ENCODE measurements around the gene CCDC149.

CCDC149 gene

DNA sequence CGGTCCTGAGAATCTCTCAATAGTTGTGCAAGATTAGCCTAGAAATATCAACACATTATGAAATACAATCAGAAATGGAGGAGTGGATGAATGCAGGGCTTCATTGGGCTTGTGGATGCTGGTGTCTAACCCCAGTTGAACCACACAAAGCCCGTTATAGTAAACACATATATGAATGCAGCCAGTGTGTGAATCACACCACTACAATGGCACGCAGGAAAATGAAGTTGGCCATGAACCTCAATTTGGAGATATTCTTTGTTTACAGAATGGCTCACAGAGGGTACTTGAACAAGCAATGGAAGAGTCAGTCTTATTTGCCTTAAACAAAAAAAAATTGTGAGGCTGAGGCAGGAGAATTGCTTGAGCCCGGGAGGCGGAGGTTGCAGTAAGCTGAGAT lies 59.7 kb downstream of the CCDC149 start:
- H3K27ac ChIP-seq (replicated peaks), result no peak overlapping the region
- H3K27me3 ChIP-seq (ENCODE audit: insufficient read depth, poor library complexity, severe bottlenecking), result no peaks in the 10 kb centered on the region
- no peak for DNase-seq (ENCODE audit: low read depth in 1 of 2, low spot score in 1 of 2)
- no peak for TF ChIP-seq GABPA (IDR thresholded peaks at IDR 0.05; ENCODE audit: low read depth)
- TF ChIP-seq, protein P1, sequence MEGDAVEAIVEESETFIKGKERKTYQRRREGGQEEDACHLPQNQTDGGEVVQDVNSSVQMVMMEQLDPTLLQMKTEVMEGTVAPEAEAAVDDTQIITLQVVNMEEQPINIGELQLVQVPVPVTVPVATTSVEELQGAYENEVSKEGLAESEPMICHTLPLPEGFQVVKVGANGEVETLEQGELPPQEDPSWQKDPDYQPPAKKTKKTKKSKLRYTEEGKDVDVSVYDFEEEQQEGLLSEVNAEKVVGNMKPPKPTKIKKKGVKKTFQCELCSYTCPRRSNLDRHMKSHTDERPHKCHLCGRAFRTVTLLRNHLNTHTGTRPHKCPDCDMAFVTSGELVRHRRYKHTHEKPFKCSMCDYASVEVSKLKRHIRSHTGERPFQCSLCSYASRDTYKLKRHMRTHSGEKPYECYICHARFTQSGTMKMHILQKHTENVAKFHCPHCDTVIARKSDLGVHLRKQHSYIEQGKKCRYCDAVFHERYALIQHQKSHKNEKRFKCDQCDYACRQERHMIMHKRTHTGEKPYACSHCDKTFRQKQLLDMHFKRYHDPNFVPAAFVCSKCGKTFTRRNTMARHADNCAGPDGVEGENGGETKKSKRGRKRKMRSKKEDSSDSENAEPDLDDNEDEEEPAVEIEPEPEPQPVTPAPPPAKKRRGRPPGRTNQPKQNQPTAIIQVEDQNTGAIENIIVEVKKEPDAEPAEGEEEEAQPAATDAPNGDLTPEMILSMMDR (IDR thresholded peaks at IDR 0.05; ENCODE audit: insufficient read depth, low read length), result no peak
- TF ChIP-seq, protein P2, sequence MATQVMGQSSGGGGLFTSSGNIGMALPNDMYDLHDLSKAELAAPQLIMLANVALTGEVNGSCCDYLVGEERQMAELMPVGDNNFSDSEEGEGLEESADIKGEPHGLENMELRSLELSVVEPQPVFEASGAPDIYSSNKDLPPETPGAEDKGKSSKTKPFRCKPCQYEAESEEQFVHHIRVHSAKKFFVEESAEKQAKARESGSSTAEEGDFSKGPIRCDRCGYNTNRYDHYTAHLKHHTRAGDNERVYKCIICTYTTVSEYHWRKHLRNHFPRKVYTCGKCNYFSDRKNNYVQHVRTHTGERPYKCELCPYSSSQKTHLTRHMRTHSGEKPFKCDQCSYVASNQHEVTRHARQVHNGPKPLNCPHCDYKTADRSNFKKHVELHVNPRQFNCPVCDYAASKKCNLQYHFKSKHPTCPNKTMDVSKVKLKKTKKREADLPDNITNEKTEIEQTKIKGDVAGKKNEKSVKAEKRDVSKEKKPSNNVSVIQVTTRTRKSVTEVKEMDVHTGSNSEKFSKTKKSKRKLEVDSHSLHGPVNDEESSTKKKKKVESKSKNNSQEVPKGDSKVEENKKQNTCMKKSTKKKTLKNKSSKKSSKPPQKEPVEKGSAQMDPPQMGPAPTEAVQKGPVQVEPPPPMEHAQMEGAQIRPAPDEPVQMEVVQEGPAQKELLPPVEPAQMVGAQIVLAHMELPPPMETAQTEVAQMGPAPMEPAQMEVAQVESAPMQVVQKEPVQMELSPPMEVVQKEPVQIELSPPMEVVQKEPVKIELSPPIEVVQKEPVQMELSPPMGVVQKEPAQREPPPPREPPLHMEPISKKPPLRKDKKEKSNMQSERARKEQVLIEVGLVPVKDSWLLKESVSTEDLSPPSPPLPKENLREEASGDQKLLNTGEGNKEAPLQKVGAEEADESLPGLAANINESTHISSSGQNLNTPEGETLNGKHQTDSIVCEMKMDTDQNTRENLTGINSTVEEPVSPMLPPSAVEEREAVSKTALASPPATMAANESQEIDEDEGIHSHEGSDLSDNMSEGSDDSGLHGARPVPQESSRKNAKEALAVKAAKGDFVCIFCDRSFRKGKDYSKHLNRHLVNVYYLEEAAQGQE (IDR thresholded peaks at IDR 0.05; ENCODE audit: insufficient replicate concordance, low read depth), result no peak
- H3K4me3 ChIP-seq (replicated peaks; ENCODE audit: insufficient read depth, low read length), result no peak overlapping the region

DNA sequence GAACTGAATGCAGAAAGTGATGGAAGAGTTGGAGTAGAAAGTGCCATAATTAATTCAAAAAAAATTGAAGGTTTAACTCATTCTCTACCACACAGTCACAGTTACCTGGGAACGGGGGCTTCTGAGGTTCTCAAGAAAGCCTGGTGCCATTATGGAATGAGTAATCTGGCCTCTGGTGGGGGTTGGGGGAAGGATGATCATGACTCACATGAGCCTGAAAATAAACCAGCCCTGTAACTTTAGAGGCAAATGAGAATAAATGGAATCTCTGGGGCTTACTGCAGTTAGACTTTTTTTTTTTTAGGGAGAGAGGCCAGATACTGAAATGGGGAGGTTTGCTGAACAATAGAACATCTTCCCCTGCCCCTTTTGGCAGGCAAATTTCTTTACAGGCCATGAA lies 62.2 kb downstream of the CCDC149 start:
- Histone ChIP-seq H3K4me3 (replicated peaks; ENCODE audit: insufficient read depth, low read length) (no peak overlapping the region), H3K27ac (replicated peaks) (no peak overlapping the region), H3K27me3 (ENCODE audit: insufficient read depth, poor library complexity, severe bottlenecking) (no peaks in the 10 kb centered on the region)
- DNase-seq (ENCODE audit: low read depth in 1 of 2, low spot score in 1 of 2), result no peak
- TF ChIP-seq, protein P2 (IDR thresholded peaks at IDR 0.05; ENCODE audit: insufficient replicate concordance, low read depth), result no peak
- TF ChIP-seq POLR2AphosphoS5 (IDR thresholded peaks at IDR 0.05; ENCODE audit: low read depth) (no peak), GABPA (IDR thresholded peaks at IDR 0.05; ENCODE audit: low read depth) (no peak), SPI1 (IDR thresholded peaks at IDR 0.05; ENCODE audit: borderline replicate concordance, low read depth) (no peak)
- TF ChIP-seq, protein P1 (IDR thresholded peaks at IDR 0.05; ENCODE audit: insufficient read depth, low read length), result no peak

DNA sequence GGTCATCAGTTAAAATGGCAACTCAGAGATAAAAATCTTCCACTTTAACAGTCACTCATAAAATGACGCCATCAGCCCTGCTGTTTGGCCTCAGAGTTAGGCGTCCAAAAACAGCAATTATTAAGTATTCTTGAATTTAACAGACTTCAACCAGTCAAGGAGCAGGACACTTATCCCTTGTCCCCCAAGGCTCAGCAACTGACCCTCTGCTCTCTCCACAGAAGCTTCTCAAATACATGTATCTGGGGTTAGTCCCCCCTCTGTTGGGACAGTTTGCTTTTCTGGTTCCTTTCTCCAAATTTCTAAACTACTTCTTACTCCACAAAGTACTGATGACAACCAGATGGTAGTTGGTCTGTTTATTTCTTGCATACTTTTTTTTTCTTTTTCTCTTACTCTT lies 63.1 kb downstream of the CCDC149 start:
- no peak overlapping the region for H3K4me3 ChIP-seq (replicated peaks; ENCODE audit: insufficient read depth, low read length)
- TF ChIP-seq POLR2AphosphoS5 (IDR thresholded peaks at IDR 0.05; ENCODE audit: low read depth) (no peak), SPI1 (IDR thresholded peaks at IDR 0.05; ENCODE audit: borderline replicate concordance, low read depth) (no peak), GABPA (IDR thresholded peaks at IDR 0.05; ENCODE audit: low read depth) (no peak)
- TF ChIP-seq, protein P1 (IDR thresholded peaks at IDR 0.05; ENCODE audit: insufficient read depth, low read length), result no peak
- TF ChIP-seq, protein P2 (IDR thresholded peaks at IDR 0.05; ENCODE audit: insufficient replicate concordance, low read depth), result no peak
- no peaks in the 10 kb centered on the region for H3K27me3 ChIP-seq (ENCODE audit: insufficient read depth, poor library complexity, severe bottlenecking)
- DNase-seq (ENCODE audit: low read depth in 1 of 2, low spot score in 1 of 2), result no peak
- H3K27ac ChIP-seq (replicated peaks), result no peak overlapping the region
